GM19372 (cell line): ENCODE data around the gene FOXP2.
A peak's percentile ranks its signal among the peaks of the same experiment; 100 is the strongest.
"Not testable (repeated sequence)": the region's sequence is repeated elsewhere in the genome, so short reads cannot be mapped to it uniquely, and the experiment has no call there.

Experiments used
- ATAC-seq: cut with Tn5 transposase; IDR thresholded peaks from one replicate; pipeline ENCODE4 v1.9.1; 2021; ENCODE audit warnings: mild to moderate bottlenecking, low read depth, moderate library complexity; ENCODE audit not compliant: unreplicated experiment

Gene FOXP2

GRCh38 chr7:114488696-114489095 is 74.1 kb downstream of the FOXP2 start:
- no peak for ATAC-seq

- not testable (repeated sequence) for ATAC-seq
Measured at GRCh38 chr7:114497491-114497890, 82.9 kb downstream of the FOXP2 start.

- no peak for ATAC-seq
Measured at GRCh38 chr7:114502454-114503254, 88.0 kb downstream of the FOXP2 start.

GRCh38 chr7:114504586-114504985 is 90.0 kb downstream of the FOXP2 start:
- no peak for ATAC-seq

GRCh38 chr7:114507381-114507780 is 92.8 kb downstream of the FOXP2 start:
- no peak for ATAC-seq

- no peak for ATAC-seq
Measured at GRCh38 chr7:114508086-114508485, 93.5 kb downstream of the FOXP2 start.

GRCh38 chr7:114510824-114511223 is 96.2 kb downstream of the FOXP2 start:
- ATAC-seq, result not testable (repeated sequence)

GRCh38 chr7:114519240-114519639 is 104.6 kb downstream of the FOXP2 start:
- ATAC-seq, result no peak

GRCh38 chr7:114522081-114522480 is 107.5 kb downstream of the FOXP2 start:
- no peak for ATAC-seq

GRCh38 chr7:114527589-114527988 is 113.0 kb downstream of the FOXP2 start:
- ATAC-seq, result no peak

GRCh38 chr7:114530057-114530611 is 115.5 kb downstream of the FOXP2 start:
- no peak for ATAC-seq

- ATAC-seq, result no peak
Measured at GRCh38 chr7:114531326-114531725, 116.7 kb downstream of the FOXP2 start.

- no peak for ATAC-seq
Measured at GRCh38 chr7:114533131-114533530, 118.5 kb downstream of the FOXP2 start.

GRCh38 chr7:114534953-114535352 is 120.3 kb downstream of the FOXP2 start:
- no peak for ATAC-seq

GRCh38 chr7:114539575-114539974 is 125.0 kb downstream of the FOXP2 start:
- no peak for ATAC-seq

GRCh38 chr7:114540291-114540690 is 125.7 kb downstream of the FOXP2 start:
- ATAC-seq, result no peak

GRCh38 chr7:114547346-114547745 is 132.7 kb downstream of the FOXP2 start:
- ATAC-seq, result not testable (repeated sequence)

GRCh38 chr7:114548081-114548980 is 133.7 kb downstream of the FOXP2 start:
- ATAC-seq, result no peak

GRCh38 chr7:114554781-114555537 is 140.3 kb downstream of the FOXP2 start:
- peak; percentile 92 for ATAC-seq

- no peak for ATAC-seq
Measured at GRCh38 chr7:114567416-114567815, 152.8 kb downstream of the FOXP2 start.
